Nephron progenitor cell (in vitro differentiated cells): ENCODE data around the gene ZNHIT3.

Experiments used
- DNase-seq: peaks from one replicate; pipeline ENCODE4 v3.0.0; 2021
- H3K27ac Mint-ChIP-seq: 2 replicates; pipeline ENCODE4 v1.8.0; 2021; ENCODE audit warnings: mild to moderate bottlenecking, moderate library complexity, mixed read lengths
- H3K27me3 Mint-ChIP-seq: 2 replicates; pipeline ENCODE4 v1.8.0; 2021; ENCODE audit warnings: mild to moderate bottlenecking, low read depth, mixed read lengths; ENCODE audit not compliant: poor library complexity
- H3K36me3 Mint-ChIP-seq: 2 replicates; pipeline ENCODE4 v1.8.0; 2021; ENCODE audit warnings: low read depth, mixed read lengths
- H3K4me1 Mint-ChIP-seq: 2 replicates; pipeline ENCODE4 v1.8.0; 2021; ENCODE audit warnings: mixed read lengths
- H3K4me3 Mint-ChIP-seq: 2 replicates; pipeline ENCODE4 v1.8.0; 2021; ENCODE audit warnings: mild to moderate bottlenecking, moderate library complexity, mixed read lengths
- H3K9me3 Mint-ChIP-seq: 2 replicates; pipeline ENCODE4 v1.8.0; 2021; ENCODE audit warnings: mild to moderate bottlenecking, moderate library complexity, mixed read lengths
- TF ChIP-seq, protein P1 (sequence below): fragments of 200-600 bp; sonication (generic); IDR thresholded peaks from 2 replicates; pipeline ENCODE4 v1.5.0; 2021; ENCODE audit warnings: antibody characterized with exemption

The ZNHIT3 gene

GRCh38 chr17:36460265-36460937 is 26.1 kb upstream of the ZNHIT3 start:
- Mint-ChIP-seq H3K27ac (no peak overlapping the region), H3K36me3 (no peaks in the 10 kb centered on the region), H3K4me1 (no peaks in the 10 kb centered on the region), H3K4me3 (no peak overlapping the region), H3K27me3 (peaks cover 56% of the 10 kb centered on the region), H3K9me3 (no peaks in the 10 kb centered on the region)
- TF ChIP-seq, protein P1, sequence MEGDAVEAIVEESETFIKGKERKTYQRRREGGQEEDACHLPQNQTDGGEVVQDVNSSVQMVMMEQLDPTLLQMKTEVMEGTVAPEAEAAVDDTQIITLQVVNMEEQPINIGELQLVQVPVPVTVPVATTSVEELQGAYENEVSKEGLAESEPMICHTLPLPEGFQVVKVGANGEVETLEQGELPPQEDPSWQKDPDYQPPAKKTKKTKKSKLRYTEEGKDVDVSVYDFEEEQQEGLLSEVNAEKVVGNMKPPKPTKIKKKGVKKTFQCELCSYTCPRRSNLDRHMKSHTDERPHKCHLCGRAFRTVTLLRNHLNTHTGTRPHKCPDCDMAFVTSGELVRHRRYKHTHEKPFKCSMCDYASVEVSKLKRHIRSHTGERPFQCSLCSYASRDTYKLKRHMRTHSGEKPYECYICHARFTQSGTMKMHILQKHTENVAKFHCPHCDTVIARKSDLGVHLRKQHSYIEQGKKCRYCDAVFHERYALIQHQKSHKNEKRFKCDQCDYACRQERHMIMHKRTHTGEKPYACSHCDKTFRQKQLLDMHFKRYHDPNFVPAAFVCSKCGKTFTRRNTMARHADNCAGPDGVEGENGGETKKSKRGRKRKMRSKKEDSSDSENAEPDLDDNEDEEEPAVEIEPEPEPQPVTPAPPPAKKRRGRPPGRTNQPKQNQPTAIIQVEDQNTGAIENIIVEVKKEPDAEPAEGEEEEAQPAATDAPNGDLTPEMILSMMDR, result no peak
- no peak for DNase-seq

DNA sequence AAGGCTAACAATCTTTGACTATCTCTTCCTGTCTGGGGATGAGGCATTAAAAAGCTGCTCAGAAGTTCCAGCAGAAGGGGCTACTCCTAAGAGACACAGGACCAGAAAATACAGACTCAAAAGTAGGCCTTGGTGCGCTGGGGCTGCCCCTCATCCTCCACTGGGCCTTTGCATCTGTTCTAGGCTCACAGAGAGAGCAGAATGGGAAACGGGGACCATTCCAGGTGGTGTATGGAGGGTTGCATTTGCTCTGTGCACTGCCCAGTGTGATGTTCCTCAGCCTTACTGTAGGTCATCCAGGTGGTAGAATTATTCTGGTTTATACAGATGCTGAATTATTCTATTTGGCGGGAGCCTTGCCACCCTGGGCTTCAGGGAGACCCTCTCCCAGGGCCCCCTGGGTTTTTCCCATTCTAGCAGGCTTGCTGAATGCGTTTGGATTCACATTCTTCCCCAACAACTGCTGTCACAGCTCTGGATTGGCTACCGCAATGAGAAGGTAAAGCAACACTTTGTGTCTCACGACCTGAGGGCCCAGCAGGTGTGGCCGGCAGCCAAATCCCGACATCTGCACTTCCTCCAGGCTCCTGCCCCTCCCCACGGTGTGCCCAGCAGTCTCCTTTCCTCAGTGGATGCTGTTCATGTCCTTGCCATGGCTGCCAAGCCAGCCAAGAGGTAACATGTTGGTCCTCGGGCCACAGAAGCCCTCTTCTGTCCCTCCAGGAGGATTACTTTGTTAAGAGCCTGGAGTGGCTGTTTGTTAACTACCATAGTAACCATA is 25.0 kb upstream of the ZNHIT3 start:
- DNase-seq, result no peak
- Mint-ChIP-seq H3K4me1 (no peaks in the 10 kb centered on the region), H3K4me3 (no peak overlapping the region), H3K9me3 (no peaks in the 10 kb centered on the region), H3K27ac (no peak overlapping the region), H3K36me3 (no peaks in the 10 kb centered on the region), H3K27me3 (peaks cover 67% of the 10 kb centered on the region)
- TF ChIP-seq, protein P1, result no peak

GRCh38 chr17:36463916-36464764 is 22.3 kb upstream of the ZNHIT3 start:
- TF ChIP-seq, protein P1, result no peak
- DNase-seq, result peak; percentile 94
- H3K4me1 Mint-ChIP-seq, result no peaks in the 10 kb centered on the region
- H3K36me3 Mint-ChIP-seq, result no peaks in the 10 kb centered on the region
- no peak overlapping the region for H3K27ac Mint-ChIP-seq
- no peak overlapping the region for H3K4me3 Mint-ChIP-seq
- H3K9me3 Mint-ChIP-seq, result no peaks in the 10 kb centered on the region
- peaks cover 93% of the 10 kb centered on the region for H3K27me3 Mint-ChIP-seq

GRCh38 chr17:36464765-36465088 is 21.8 kb upstream of the ZNHIT3 start:
- no peaks in the 10 kb centered on the region for H3K9me3 Mint-ChIP-seq
- TF ChIP-seq, protein P1, result no peak
- no peak overlapping the region for H3K4me3 Mint-ChIP-seq
- no peak overlapping the region for H3K27ac Mint-ChIP-seq
- DNase-seq, result no peak
- no peaks in the 10 kb centered on the region for H3K4me1 Mint-ChIP-seq
- no peaks in the 10 kb centered on the region for H3K36me3 Mint-ChIP-seq
- peaks cover 93% of the 10 kb centered on the region for H3K27me3 Mint-ChIP-seq

DNA sequence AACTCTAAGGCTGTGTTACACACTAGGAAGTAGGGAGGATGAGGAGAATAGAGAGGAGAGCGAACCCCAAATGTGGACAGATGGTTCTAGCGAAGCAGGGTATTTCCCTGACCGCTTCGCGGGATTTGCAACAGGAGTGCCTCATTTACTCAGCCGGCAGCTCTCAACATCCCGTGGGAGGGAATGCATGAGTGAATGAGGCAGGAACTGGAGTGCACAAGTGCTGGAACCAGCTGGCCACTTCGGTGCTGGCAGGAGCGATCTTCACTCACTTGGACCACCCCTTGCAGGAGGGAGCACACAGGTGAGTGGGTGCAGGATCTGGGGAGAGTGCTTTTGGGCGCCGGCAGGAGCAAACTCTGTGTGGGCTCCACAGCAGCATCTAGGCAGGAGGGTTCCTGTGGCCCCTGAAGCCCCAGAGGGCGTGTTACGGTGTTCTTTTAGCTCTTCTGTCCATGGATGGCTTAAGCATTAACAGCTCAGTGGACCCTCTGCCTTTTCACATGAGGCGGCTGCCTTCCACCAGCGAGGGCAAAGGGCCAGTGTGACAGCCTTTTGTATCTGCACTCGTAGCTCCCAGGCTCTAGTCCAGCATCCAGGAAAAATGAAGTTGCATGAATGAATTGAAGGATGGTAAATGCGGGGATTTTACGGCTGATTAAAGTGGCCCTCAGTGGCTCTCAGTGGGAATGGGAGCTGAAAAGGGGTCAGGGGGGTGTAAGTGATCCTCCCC is 17.4 kb upstream of the ZNHIT3 start:
- H3K27ac Mint-ChIP-seq, result no peak overlapping the region
- TF ChIP-seq, protein P1, result no peak
- H3K36me3 Mint-ChIP-seq, result no peaks in the 10 kb centered on the region
- H3K4me3 Mint-ChIP-seq, result no peak overlapping the region
- no peaks in the 10 kb centered on the region for H3K4me1 Mint-ChIP-seq
- peaks cover 91% of the 10 kb centered on the region for H3K27me3 Mint-ChIP-seq
- no peaks in the 10 kb centered on the region for H3K9me3 Mint-ChIP-seq
- DNase-seq, result no peak
